ENCODE data around the gene JAG1. TPM values are rescaled to one million over a fixed set of nuclear protein-coding genes. Genes with fewer than 3 reads are reported as not detected.

The JAG1 gene
- total RNA-seq, 1 donor from 2014 or later: 172 TPM

DNA sequence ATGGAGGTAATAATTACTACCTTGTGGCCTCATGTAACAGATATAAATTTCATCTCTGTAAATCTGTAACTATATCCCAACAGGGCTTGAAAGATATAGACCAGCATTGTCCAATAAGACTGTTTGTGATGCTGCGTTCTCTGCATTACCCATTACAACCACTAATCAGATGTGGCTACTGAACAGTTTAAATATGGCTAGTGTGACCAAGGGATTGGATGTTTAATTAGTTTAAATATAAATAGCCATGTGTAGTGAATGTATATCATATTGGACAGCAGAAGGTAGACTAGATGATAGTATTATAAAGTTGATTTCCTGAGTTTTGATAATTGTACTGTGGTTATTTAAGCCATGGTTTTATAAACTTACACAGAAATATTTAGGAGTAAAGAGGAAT, 27.8 kb upstream of the JAG1 start:
- H3K4me3 Mint-ChIP-seq (ENCODE audit: unreplicated experiment): no peak overlapping the region
- no peak overlapping the region for H3K27ac Mint-ChIP-seq (ENCODE audit: unreplicated experiment)
- peaks cover 7% of the 10 kb centered on the region for H3K4me1 Mint-ChIP-seq (ENCODE audit: unreplicated experiment)
- DNase-seq (ENCODE audit: low spot score): no peak
- H3K9me3 Mint-ChIP-seq (ENCODE audit: unreplicated experiment): no peaks in the 10 kb centered on the region
- H3K36me3 Mint-ChIP-seq (ENCODE audit: low read depth, unreplicated experiment): peaks cover 3% of the 10 kb centered on the region
- TF ChIP-seq, protein P1, sequence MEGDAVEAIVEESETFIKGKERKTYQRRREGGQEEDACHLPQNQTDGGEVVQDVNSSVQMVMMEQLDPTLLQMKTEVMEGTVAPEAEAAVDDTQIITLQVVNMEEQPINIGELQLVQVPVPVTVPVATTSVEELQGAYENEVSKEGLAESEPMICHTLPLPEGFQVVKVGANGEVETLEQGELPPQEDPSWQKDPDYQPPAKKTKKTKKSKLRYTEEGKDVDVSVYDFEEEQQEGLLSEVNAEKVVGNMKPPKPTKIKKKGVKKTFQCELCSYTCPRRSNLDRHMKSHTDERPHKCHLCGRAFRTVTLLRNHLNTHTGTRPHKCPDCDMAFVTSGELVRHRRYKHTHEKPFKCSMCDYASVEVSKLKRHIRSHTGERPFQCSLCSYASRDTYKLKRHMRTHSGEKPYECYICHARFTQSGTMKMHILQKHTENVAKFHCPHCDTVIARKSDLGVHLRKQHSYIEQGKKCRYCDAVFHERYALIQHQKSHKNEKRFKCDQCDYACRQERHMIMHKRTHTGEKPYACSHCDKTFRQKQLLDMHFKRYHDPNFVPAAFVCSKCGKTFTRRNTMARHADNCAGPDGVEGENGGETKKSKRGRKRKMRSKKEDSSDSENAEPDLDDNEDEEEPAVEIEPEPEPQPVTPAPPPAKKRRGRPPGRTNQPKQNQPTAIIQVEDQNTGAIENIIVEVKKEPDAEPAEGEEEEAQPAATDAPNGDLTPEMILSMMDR (IDR thresholded peaks at IDR 0.05; ENCODE audit: unreplicated experiment): peak; percentile 47
- peaks cover 1% of the 10 kb centered on the region for H3K27me3 Mint-ChIP-seq (ENCODE audit: unreplicated experiment)

DNA sequence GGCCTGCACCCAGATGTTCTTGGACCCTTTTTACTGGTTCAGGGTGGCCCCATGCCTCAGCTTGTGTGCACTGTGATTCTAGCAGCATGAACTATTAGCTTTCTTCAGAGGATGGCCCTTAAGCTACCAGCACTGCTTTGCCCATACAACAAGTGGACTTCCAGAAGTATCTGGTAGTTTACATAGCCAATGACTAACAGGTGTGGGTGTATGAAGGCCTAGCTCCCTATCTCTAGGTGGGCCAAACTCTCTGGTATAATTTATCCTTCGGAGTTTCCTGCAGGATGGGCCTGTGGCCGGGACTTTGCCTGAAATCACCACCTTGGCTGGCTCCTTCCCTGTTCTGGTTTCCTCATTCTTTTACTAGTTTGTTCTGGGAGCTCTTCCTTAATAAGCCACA, 26.1 kb upstream of the JAG1 start:
- TF ChIP-seq, protein P1 (IDR thresholded peaks at IDR 0.05; ENCODE audit: unreplicated experiment): no peak
- no peak overlapping the region for H3K4me3 Mint-ChIP-seq (ENCODE audit: unreplicated experiment)
- H3K9me3 Mint-ChIP-seq (ENCODE audit: unreplicated experiment): no peaks in the 10 kb centered on the region
- H3K4me1 Mint-ChIP-seq (ENCODE audit: unreplicated experiment): peaks cover 14% of the 10 kb centered on the region
- H3K36me3 Mint-ChIP-seq (ENCODE audit: low read depth, unreplicated experiment): no peaks in the 10 kb centered on the region
- no peak overlapping the region for H3K27ac Mint-ChIP-seq (ENCODE audit: unreplicated experiment)
- DNase-seq (ENCODE audit: low spot score): no peak
- H3K27me3 Mint-ChIP-seq (ENCODE audit: unreplicated experiment): peaks cover 4% of the 10 kb centered on the region

DNA sequence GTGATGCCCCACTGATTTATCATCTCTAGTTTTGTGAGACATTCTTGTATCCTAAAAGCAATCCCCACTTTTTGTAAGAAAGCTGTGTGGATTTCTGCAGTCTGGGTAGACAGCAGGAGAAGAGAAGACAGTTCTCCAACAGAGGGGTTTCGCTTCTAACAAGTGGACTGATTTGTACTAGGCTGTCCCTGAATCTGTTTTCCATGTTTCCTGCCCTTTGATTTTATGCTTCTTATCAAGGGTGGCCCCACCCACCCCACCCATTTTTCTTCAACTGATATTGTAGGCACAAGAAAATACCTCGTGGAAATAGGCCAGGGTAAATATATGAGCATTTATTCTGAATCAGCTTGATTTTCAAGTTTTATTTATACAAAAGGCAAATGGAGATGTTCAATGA, 25.7 kb upstream of the JAG1 start:
- Mint-ChIP-seq H3K4me1 (ENCODE audit: unreplicated experiment) (peaks cover 14% of the 10 kb centered on the region), H3K27ac (ENCODE audit: unreplicated experiment) (no peak overlapping the region), H3K4me3 (ENCODE audit: unreplicated experiment) (no peak overlapping the region), H3K36me3 (ENCODE audit: low read depth, unreplicated experiment) (no peaks in the 10 kb centered on the region), H3K9me3 (ENCODE audit: unreplicated experiment) (no peaks in the 10 kb centered on the region), H3K27me3 (ENCODE audit: unreplicated experiment) (peaks cover 4% of the 10 kb centered on the region)
- TF ChIP-seq, protein P1 (IDR thresholded peaks at IDR 0.05; ENCODE audit: unreplicated experiment): no peak
- no peak for DNase-seq (ENCODE audit: low spot score)

DNA sequence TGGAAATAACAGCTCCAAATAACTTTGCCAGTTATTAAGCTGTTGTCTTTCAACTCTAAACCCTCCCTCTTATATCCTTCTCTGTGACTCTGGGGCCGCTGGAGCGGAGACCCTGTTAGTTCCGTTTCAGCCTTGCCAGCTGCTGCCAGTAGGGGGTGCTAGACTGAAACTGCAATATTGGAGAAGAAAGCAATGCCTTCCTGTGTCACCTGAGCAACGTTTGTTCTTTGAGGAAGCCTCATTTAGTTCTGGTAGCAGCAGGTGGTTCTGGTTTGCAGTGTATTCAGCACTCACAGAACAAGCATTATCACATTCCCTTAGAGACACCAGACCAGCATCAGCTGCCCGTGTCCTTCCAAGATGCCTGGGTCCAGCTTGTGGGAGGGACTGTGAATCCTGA, 22.9 kb upstream of the JAG1 start:
- Mint-ChIP-seq H3K4me1 (ENCODE audit: unreplicated experiment) (peaks cover 39% of the 10 kb centered on the region), H3K4me3 (ENCODE audit: unreplicated experiment) (no peak overlapping the region), H3K36me3 (ENCODE audit: low read depth, unreplicated experiment) (no peaks in the 10 kb centered on the region), H3K27ac (ENCODE audit: unreplicated experiment) (no peak overlapping the region), H3K9me3 (ENCODE audit: unreplicated experiment) (no peaks in the 10 kb centered on the region), H3K27me3 (ENCODE audit: unreplicated experiment) (peaks cover 4% of the 10 kb centered on the region)
- TF ChIP-seq, protein P1 (IDR thresholded peaks at IDR 0.05; ENCODE audit: unreplicated experiment): peak; percentile 74
- no peak for DNase-seq (ENCODE audit: low spot score)

DNA sequence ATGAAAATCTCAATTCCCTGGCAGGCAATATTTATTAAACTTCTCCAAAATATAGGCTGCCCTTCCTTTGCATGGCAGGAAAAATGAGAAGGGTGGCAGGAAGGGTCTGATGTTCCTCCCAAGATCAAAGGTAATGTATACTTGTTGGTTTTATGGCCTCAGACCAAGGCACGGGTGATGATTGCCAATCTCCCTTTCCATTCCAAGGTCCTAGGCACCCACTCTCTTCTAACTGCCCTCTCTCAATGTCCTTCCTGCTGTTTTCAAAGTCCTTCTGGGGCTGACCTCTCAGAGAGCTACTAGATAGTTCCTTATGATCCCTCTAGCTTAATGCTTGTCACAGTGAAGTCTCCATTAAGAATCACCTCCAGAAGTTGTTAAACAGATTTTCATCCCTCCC, 15.6 kb upstream of the JAG1 start:
- no peak overlapping the region for H3K4me3 Mint-ChIP-seq (ENCODE audit: unreplicated experiment)
- no peak for DNase-seq (ENCODE audit: low spot score)
- H3K9me3 Mint-ChIP-seq (ENCODE audit: unreplicated experiment): no peaks in the 10 kb centered on the region
- peak overlapping the region; percentile 74 for H3K27ac Mint-ChIP-seq (ENCODE audit: unreplicated experiment)
- TF ChIP-seq, protein P1 (IDR thresholded peaks at IDR 0.05; ENCODE audit: unreplicated experiment): no peak
- H3K4me1 Mint-ChIP-seq (ENCODE audit: unreplicated experiment): peaks cover 63% of the 10 kb centered on the region
- H3K36me3 Mint-ChIP-seq (ENCODE audit: low read depth, unreplicated experiment): no peaks in the 10 kb centered on the region
- H3K27me3 Mint-ChIP-seq (ENCODE audit: unreplicated experiment): no peaks in the 10 kb centered on the region
